A549 (cell line): ENCODE results near the gene TBC1D1.

Experiments used
- BCL3 ChIP-seq: fragments of >200 bp; sonication (Bioruptor Twin); formaldehyde crosslinking; IDR thresholded peaks from 3 replicates; pipeline ENCODE4 v1.6.1; 2016
- CHD2 ChIP-seq: fragments of 150-350 bp; IDR thresholded peaks from 2 replicates; pipeline ENCODE4 v1.6.1; 2014; ENCODE audit warnings: low read length; ENCODE audit not compliant: partially characterized antibody
- CTCF ChIP-seq: fragments of >200 bp; sonication (Bioruptor Twin); formaldehyde crosslinking; IDR thresholded peaks from 3 replicates; pipeline ENCODE4 v1.5.1; 2016
- EP300 ChIP-seq, 2 experiments: fragments of >200 bp; sonication (Bioruptor Twin); formaldehyde crosslinking; IDR thresholded peaks; 2 replicates in 1 of 2; 3 replicates in 1 of 2; pipeline ENCODE4 v1.6.1; 2016 to 2017
- ESRRA ChIP-seq: fragments of 150-350 bp; IDR thresholded peaks from 2 replicates; pipeline ENCODE4 v1.6.1; 2014; ENCODE audit warnings: mild to moderate bottlenecking, low read length, borderline replicate concordance
- FOSB ChIP-seq: fragments of 250-450 bp; sonication (Bioruptor Pico); IDR thresholded peaks from 2 replicates; pipeline ENCODE4 v1.5.0; 2020; ENCODE audit warnings: mild to moderate bottlenecking, moderate library complexity
- FOSL2 ChIP-seq, 2 experiments: fragments of 450-650 bp in 1 of 2; fragments of >200 bp in 1 of 2; sonication (Bioruptor Twin) in 1 of 2; formaldehyde crosslinking; IDR thresholded peaks; 2 replicates each; pipeline versions ENCODE4 v1.5.0 to v1.6.1; 2016 to 2020; ENCODE audit warnings: mild to moderate bottlenecking in 1 of 2, moderate library complexity in 1 of 2
- POLR2A ChIP-seq: IDR thresholded peaks from 2 replicates; pipeline ENCODE4 v1.6.1; 2012; ENCODE audit warnings: mild to moderate bottlenecking, low read length
- REST ChIP-seq: fragments of 200-600 bp; sonication (generic); IDR thresholded peaks from 2 replicates; pipeline ENCODE4 v1.6.1; 2016; ENCODE audit warnings: antibody characterized with exemption, mild to moderate bottlenecking, moderate library complexity
- RFX5 ChIP-seq: fragments of 450-650 bp; IDR thresholded peaks from 2 replicates; pipeline ENCODE4 v1.7.1; 2014; ENCODE audit warnings: antibody characterized with exemption, mild to moderate bottlenecking, moderate library complexity
- SREBF2 ChIP-seq: fragments of 450-650 bp; IDR thresholded peaks from 2 replicates; pipeline ENCODE4 v1.6.1; 2014; ENCODE audit warnings: mild to moderate bottlenecking, moderate library complexity

- TF ChIP-seq FOSB (CRISPR knock-in tag) = no peak
- TF ChIP-seq CTCF = no peak
- no peak for TF ChIP-seq ESRRA
- no peak for TF ChIP-seq FOSL2 (IDR thresholded peaks at IDR 0.05)
- no peak for TF ChIP-seq FOSL2 (CRISPR knock-in tag; IDR thresholded peaks at IDR 0.05)
- no peak for TF ChIP-seq REST
- no peak for TF ChIP-seq SREBF2
- TF ChIP-seq RFX5 = no peak
- no peak; a peak in 1 of 5 replicates for TF ChIP-seq EP300 (IDR thresholded peaks at IDR 0.05)
- TF ChIP-seq POLR2A = no peak
- TF ChIP-seq CHD2 = no peak
- no peak for TF ChIP-seq BCL3
Observed at GRCh38 chr4:38155589-38156294, 264.9 kb downstream of the TBC1D1 start.
